Measurements from ENCODE around the gene SLC36A2.

The SLC36A2 gene

GRCh38 chr5:151357792-151358191 is 10.4 kb upstream of the SLC36A2 start:
- Histone ChIP-seq H3K9me3 (ENCODE audit: control insufficient read depth, low read depth, low read length) (no peaks in the 10 kb centered on the region), H3K27ac (ENCODE audit: low read length) (no peak overlapping the region), H3K4me3 (ENCODE audit: low read length) (no peak overlapping the region), H3K4me1 (ENCODE audit: control insufficient read depth, low read depth, low read length) (peaks cover 20% of the 10 kb centered on the region), H3K27me3 (ENCODE audit: control insufficient read depth, insufficient read depth, low read length) (no peaks in the 10 kb centered on the region), H3K9ac (ENCODE audit: low read length) (no peak overlapping the region), H3K36me3 (ENCODE audit: control insufficient read depth, low read depth, low read length) (no peaks in the 10 kb centered on the region)

GRCh38 chr5:151357097-151357496 is 9.7 kb upstream of the SLC36A2 start:
- H3K9me3 ChIP-seq (ENCODE audit: control insufficient read depth, low read depth, low read length) = no peaks in the 10 kb centered on the region
- H3K4me3 ChIP-seq (ENCODE audit: low read length) = no peak overlapping the region
- H3K27ac ChIP-seq (ENCODE audit: low read length) = no peak overlapping the region
- H3K27me3 ChIP-seq (ENCODE audit: control insufficient read depth, insufficient read depth, low read length) = no peaks in the 10 kb centered on the region
- peaks cover 20% of the 10 kb centered on the region for H3K4me1 ChIP-seq (ENCODE audit: control insufficient read depth, low read depth, low read length)
- no peaks in the 10 kb centered on the region for H3K36me3 ChIP-seq (ENCODE audit: control insufficient read depth, low read depth, low read length)
- H3K9ac ChIP-seq (ENCODE audit: low read length) = no peak overlapping the region

- Histone ChIP-seq H3K27ac (ENCODE audit: low read length) (no peak overlapping the region), H3K4me3 (ENCODE audit: low read length) (no peak overlapping the region), H3K9me3 (ENCODE audit: control insufficient read depth, low read depth, low read length) (no peaks in the 10 kb centered on the region), H3K4me1 (ENCODE audit: control insufficient read depth, low read depth, low read length) (peaks cover 25% of the 10 kb centered on the region), H3K9ac (ENCODE audit: low read length) (no peak overlapping the region), H3K27me3 (ENCODE audit: control insufficient read depth, insufficient read depth, low read length) (peaks cover 54% of the 10 kb centered on the region), H3K36me3 (ENCODE audit: control insufficient read depth, low read depth, low read length) (no peaks in the 10 kb centered on the region)
Measured at GRCh38 chr5:151351671-151352070, 4.3 kb upstream of the SLC36A2 start.

GRCh38 chr5:151348789-151349188 is 1.4 kb upstream of the SLC36A2 start:
- H3K27me3 ChIP-seq (ENCODE audit: control insufficient read depth, insufficient read depth, low read length) = peaks cover 83% of the 10 kb centered on the region
- H3K27ac ChIP-seq (ENCODE audit: low read length) = no peak overlapping the region
- no peak overlapping the region for H3K9ac ChIP-seq (ENCODE audit: low read length)
- H3K9me3 ChIP-seq (ENCODE audit: control insufficient read depth, low read depth, low read length) = no peaks in the 10 kb centered on the region
- H3K4me1 ChIP-seq (ENCODE audit: control insufficient read depth, low read depth, low read length) = peaks cover 36% of the 10 kb centered on the region
- H3K4me3 ChIP-seq (ENCODE audit: low read length) = no peak overlapping the region
- no peaks in the 10 kb centered on the region for H3K36me3 ChIP-seq (ENCODE audit: control insufficient read depth, low read depth, low read length)

- Histone ChIP-seq H3K9me3 (ENCODE audit: control insufficient read depth, low read depth, low read length) (no peaks in the 10 kb centered on the region), H3K4me1 (ENCODE audit: control insufficient read depth, low read depth, low read length) (peaks cover 36% of the 10 kb centered on the region), H3K9ac (ENCODE audit: low read length) (no peak overlapping the region), H3K36me3 (ENCODE audit: control insufficient read depth, low read depth, low read length) (no peaks in the 10 kb centered on the region), H3K27me3 (ENCODE audit: control insufficient read depth, insufficient read depth, low read length) (peaks cover 76% of the 10 kb centered on the region), H3K27ac (ENCODE audit: low read length) (no peak overlapping the region), H3K4me3 (ENCODE audit: low read length) (peak overlapping the region; percentile 10)
Measured at GRCh38 chr5:151345808-151346478, 1.4 kb downstream of the SLC36A2 start.

- Histone ChIP-seq H3K27me3 (ENCODE audit: control insufficient read depth, insufficient read depth, low read length) (peaks cover 70% of the 10 kb centered on the region), H3K4me3 (ENCODE audit: low read length) (peak overlapping the region; percentile 10), H3K27ac (ENCODE audit: low read length) (no peak overlapping the region), H3K9me3 (ENCODE audit: control insufficient read depth, low read depth, low read length) (no peaks in the 10 kb centered on the region), H3K4me1 (ENCODE audit: control insufficient read depth, low read depth, low read length) (peaks cover 36% of the 10 kb centered on the region), H3K36me3 (ENCODE audit: control insufficient read depth, low read depth, low read length) (no peaks in the 10 kb centered on the region), H3K9ac (ENCODE audit: low read length) (no peak overlapping the region)
Measured at GRCh38 chr5:151345187-151345807, 2.1 kb downstream of the SLC36A2 start.

- Histone ChIP-seq H3K36me3 (ENCODE audit: control insufficient read depth, low read depth, low read length) (no peaks in the 10 kb centered on the region), H3K27me3 (ENCODE audit: control insufficient read depth, insufficient read depth, low read length) (peaks cover 58% of the 10 kb centered on the region), H3K4me3 (ENCODE audit: low read length) (no peak overlapping the region), H3K9ac (ENCODE audit: low read length) (no peak overlapping the region), H3K27ac (ENCODE audit: low read length) (no peak overlapping the region), H3K4me1 (ENCODE audit: control insufficient read depth, low read depth, low read length) (peaks cover 34% of the 10 kb centered on the region), H3K9me3 (ENCODE audit: control insufficient read depth, low read depth, low read length) (no peaks in the 10 kb centered on the region)
Measured at GRCh38 chr5:151344088-151344487, 3.3 kb downstream of the SLC36A2 start.

- Histone ChIP-seq H3K27me3 (ENCODE audit: control insufficient read depth, insufficient read depth, low read length) (peaks cover 17% of the 10 kb centered on the region), H3K36me3 (ENCODE audit: control insufficient read depth, low read depth, low read length) (no peaks in the 10 kb centered on the region), H3K9me3 (ENCODE audit: control insufficient read depth, low read depth, low read length) (no peaks in the 10 kb centered on the region), H3K4me3 (ENCODE audit: low read length) (no peak overlapping the region), H3K4me1 (ENCODE audit: control insufficient read depth, low read depth, low read length) (peaks cover 5% of the 10 kb centered on the region), H3K9ac (ENCODE audit: low read length) (no peak overlapping the region), H3K27ac (ENCODE audit: low read length) (no peak overlapping the region)
Measured at GRCh38 chr5:151340004-151340403, 7.4 kb downstream of the SLC36A2 start.

- Histone ChIP-seq H3K27ac (ENCODE audit: low read length) (no peak overlapping the region), H3K9me3 (ENCODE audit: control insufficient read depth, low read depth, low read length) (no peaks in the 10 kb centered on the region), H3K4me3 (ENCODE audit: low read length) (no peak overlapping the region), H3K4me1 (ENCODE audit: control insufficient read depth, low read depth, low read length) (no peaks in the 10 kb centered on the region), H3K36me3 (ENCODE audit: control insufficient read depth, low read depth, low read length) (no peaks in the 10 kb centered on the region), H3K27me3 (ENCODE audit: control insufficient read depth, insufficient read depth, low read length) (peaks cover 5% of the 10 kb centered on the region), H3K9ac (ENCODE audit: low read length) (no peak overlapping the region)
Measured at GRCh38 chr5:151338734-151339133, 8.6 kb downstream of the SLC36A2 start.

- no peaks in the 10 kb centered on the region for H3K4me1 ChIP-seq (ENCODE audit: control insufficient read depth, low read depth, low read length)
- H3K4me3 ChIP-seq (ENCODE audit: low read length) = no peak overlapping the region
- H3K9ac ChIP-seq (ENCODE audit: low read length) = no peak overlapping the region
- no peaks in the 10 kb centered on the region for H3K27me3 ChIP-seq (ENCODE audit: control insufficient read depth, insufficient read depth, low read length)
- no peaks in the 10 kb centered on the region for H3K9me3 ChIP-seq (ENCODE audit: control insufficient read depth, low read depth, low read length)
- H3K36me3 ChIP-seq (ENCODE audit: control insufficient read depth, low read depth, low read length) = no peaks in the 10 kb centered on the region
- H3K27ac ChIP-seq (ENCODE audit: low read length) = no peak overlapping the region
Measured at GRCh38 chr5:151332857-151333256, 14.5 kb downstream of the SLC36A2 start.

- H3K4me3 ChIP-seq (ENCODE audit: low read length) = no peak overlapping the region
- no peak overlapping the region for H3K27ac ChIP-seq (ENCODE audit: low read length)
- H3K27me3 ChIP-seq (ENCODE audit: control insufficient read depth, insufficient read depth, low read length) = no peaks in the 10 kb centered on the region
- no peaks in the 10 kb centered on the region for H3K36me3 ChIP-seq (ENCODE audit: control insufficient read depth, low read depth, low read length)
- H3K9ac ChIP-seq (ENCODE audit: low read length) = no peak overlapping the region
- no peaks in the 10 kb centered on the region for H3K9me3 ChIP-seq (ENCODE audit: control insufficient read depth, low read depth, low read length)
- peaks cover 8% of the 10 kb centered on the region for H3K4me1 ChIP-seq (ENCODE audit: control insufficient read depth, low read depth, low read length)
Measured at GRCh38 chr5:151328734-151329133, 18.6 kb downstream of the SLC36A2 start.

GRCh38 chr5:151327585-151327984 is 19.8 kb downstream of the SLC36A2 start:
- peaks cover 8% of the 10 kb centered on the region for H3K4me1 ChIP-seq (ENCODE audit: control insufficient read depth, low read depth, low read length)
- no peak overlapping the region for H3K27ac ChIP-seq (ENCODE audit: low read length)
- H3K9ac ChIP-seq (ENCODE audit: low read length) = no peak overlapping the region
- no peak overlapping the region for H3K4me3 ChIP-seq (ENCODE audit: low read length)
- H3K36me3 ChIP-seq (ENCODE audit: control insufficient read depth, low read depth, low read length) = no peaks in the 10 kb centered on the region
- H3K27me3 ChIP-seq (ENCODE audit: control insufficient read depth, insufficient read depth, low read length) = no peaks in the 10 kb centered on the region
- no peaks in the 10 kb centered on the region for H3K9me3 ChIP-seq (ENCODE audit: control insufficient read depth, low read depth, low read length)
